K562 (cell line): Measurements from ENCODE around the gene IL5. TPM values are rescaled to one million over a fixed set of nuclear protein-coding genes. Genes with fewer than 3 reads are reported as not detected.
A peak's percentile ranks its signal among the peaks of the same experiment; 100 is the strongest.

Experiments
- ARID1B ChIP-seq: fragments of 450-650 bp; IDR thresholded peaks from 2 replicates; pipeline ENCODE4 v1.6.1; 2016; ENCODE audit warnings: antibody characterized with exemption, mild to moderate bottlenecking, inconsistent platforms
- BRF2 ChIP-seq: IDR thresholded peaks from 3 replicates; pipeline ENCODE4 v1.6.1; 2011; ENCODE audit warnings: borderline replicate concordance, mild to moderate bottlenecking; ENCODE audit not compliant: insufficient read length, insufficient read depth
- CBX1 ChIP-seq: sonication (generic); IDR thresholded peaks from 2 replicates; pipeline ENCODE4 v1.6.1; 2016; ENCODE audit warnings: antibody characterized with exemption, low read depth, mild to moderate bottlenecking
- E4F1 ChIP-seq: fragments of 250-450 bp; sonication (Bioruptor Pico); IDR thresholded peaks from 2 replicates; pipeline ENCODE4 v1.5.0; 2021; ENCODE audit warnings: mild to moderate bottlenecking, borderline replicate concordance
- ETV6 ChIP-seq, 3 experiments: fragments of 150-350 bp in 1 of 3; sonication (generic) in 1 of 3; formaldehyde crosslinking in 1 of 3; IDR thresholded peaks; 2 replicates each; pipeline versions ENCODE4 v1.6.1 to v1.8.0; 2014 to 2022; ENCODE audit warnings: borderline replicate concordance in 2 of 3, low read depth in 2 of 3, antibody characterized with exemption in 1 of 3, low read length in 1 of 3, mild to moderate bottlenecking in 1 of 3, missing genetic modification reagents in 1 of 3
- HIVEP1 ChIP-seq: fragments of 250-450 bp; sonication (Bioruptor Pico); IDR thresholded peaks from 2 replicates; pipeline ENCODE4 v1.4.0; 2020; ENCODE audit warnings: mild to moderate bottlenecking
- HNRNPK ChIP-seq: fragments of 200-400 bp; formaldehyde crosslinking; IDR thresholded peaks from one replicate; pipeline ENCODE4 v1.6.1; 2018; ENCODE audit warnings: mild to moderate bottlenecking, low read depth, low read length; ENCODE audit not compliant: poor library complexity, severe bottlenecking
- IRF2 ChIP-seq: sonication (generic); formaldehyde crosslinking; IDR thresholded peaks from 2 replicates; pipeline ENCODE4 v1.8.1; 2022; ENCODE audit warnings: mild to moderate bottlenecking, missing genetic modification reagents
- JUND ChIP-seq, 2 experiments: IDR thresholded peaks; 2 replicates in 1 of 2; 3 replicates in 1 of 2; pipeline ENCODE4 v1.6.1; 2011; ENCODE audit warnings: borderline replicate concordance in 2 of 2, low read depth in 2 of 2, low read length in 2 of 2, improper control_type of control experiment in 1 of 2, missing biosample characterization in 1 of 2, missing genetic modification characterization in 1 of 2, missing genetic modification reagents in 1 of 2
- MAFF ChIP-seq: IDR thresholded peaks from 2 replicates; pipeline ENCODE4 v1.6.1; 2012; ENCODE audit warnings: low read length, improper control_type of control experiment
- MECOM ChIP-seq: fragments of 250-450 bp; sonication (Bioruptor Pico); IDR thresholded peaks from 2 replicates; pipeline ENCODE4 v1.8.0; 2022; ENCODE audit warnings: inconsistent platforms
- NR2F6 ChIP-seq: fragments of 450-650 bp; formaldehyde crosslinking; IDR thresholded peaks from 2 replicates; pipeline ENCODE4 v1.4.0; 2020; ENCODE audit warnings: mild to moderate bottlenecking
- NR3C1 ChIP-seq: sonication (generic); formaldehyde crosslinking; IDR thresholded peaks from 2 replicates; pipeline ENCODE4 v1.8.1; 2022; ENCODE audit warnings: missing genetic modification reagents
- POLR2B ChIP-seq: fragments of 450-650 bp; IDR thresholded peaks from 2 replicates; pipeline ENCODE4 v1.6.1; 2018; ENCODE audit warnings: low read depth; ENCODE audit not compliant: partially characterized antibody
- RHOXF2B ChIP-seq: fragments of 250-450 bp; sonication (Bioruptor Pico); conservative IDR thresholded peaks from 2 replicates; pipeline ENCODE4 v1.5.1; 2021
- SNRNP70 ChIP-seq: fragments of 200-400 bp; formaldehyde crosslinking; optimal IDR thresholded peaks from 2 replicates; pipeline ENCODE3; 2017; ENCODE audit warnings: low read depth, low read length
- TAF1 ChIP-seq: IDR thresholded peaks from 2 replicates; pipeline ENCODE4 v1.6.1; 2011; ENCODE audit warnings: mild to moderate bottlenecking, low read length, moderate library complexity; ENCODE audit not compliant: insufficient read depth, control insufficient read depth, severe bottlenecking; ENCODE audit errors: extremely low read depth
- ZFP30 ChIP-seq: fragments of 250-450 bp; sonication (Bioruptor Pico); IDR thresholded peaks from 2 replicates; pipeline ENCODE4 v1.8.0; 2022; ENCODE audit warnings: moderate library complexity, mild to moderate bottlenecking, inconsistent platforms, borderline replicate concordance
- ZNF518B ChIP-seq: fragments of 250-450 bp; sonication (Bioruptor Pico); IDR thresholded peaks from 2 replicates; pipeline ENCODE4 v1.5.0; 2021; ENCODE audit warnings: mild to moderate bottlenecking, moderate library complexity
- ZNF830 ChIP-seq: fragments of 250-450 bp; sonication (Bioruptor Pico); IDR thresholded peaks from 2 replicates; pipeline ENCODE4 v1.5.0; 2021; ENCODE audit warnings: mild to moderate bottlenecking
- polyA plus RNA-seq, 8 experiments: library from polyadenylated mRNA; depleted of rRNA in 4 of 8; stranded (reverse) in 5 of 8; unstranded in 3 of 8; fragments of >200 nt; fragmentation: Nextera tagmentation in 2 of 8; fragmentation: Illumina TruSeq in 1 of 8; extraction: Ambion mirVana in 2 of 8; extraction: Trizol in 1 of 8; gene quantifications; 2 replicates each; pipeline versions ENCODE4 v1.2.1 to v1.2.3, GENCODE V29; 2011 to 2014; ENCODE audit warnings: inconsistent platforms in 1 of 8, missing spikeins in 1 of 8
- total RNA-seq, 7 experiments: library from RNA; depleted of rRNA in 6 of 7; stranded (reverse); fragments of >200 nt in 6 of 7; fragmentation: Illumina TruSeq in 2 of 7; extraction: Trizol in 2 of 7; gene quantifications; 2 replicates each; pipeline versions ENCODE4 v1.2.1 to v1.2.3, GENCODE V29; 2011 to 2021; ENCODE audit warnings: low replicate concordance in 1 of 7

The IL5 gene
- total and polyA plus RNA-seq, 9 of the 15 experiments (the other 6 are each of a cell fraction or from before 2014, with no cell fraction given): 0.44 TPM; not detected in 8

GRCh38 chr5:132556763-132557477, 13.6 kb upstream of the IL5 start, which contains the start of gene RAD50 (continued):
- TF ChIP-seq RHOXF2B (CRISPR knock-in tag): no peak
- no peak; the same call in 1 of the 2 replicates for TF ChIP-seq ARID1B
- no peak for TF ChIP-seq IRF2 (CRISPR knock-in tag)
- TF ChIP-seq POLR2B: peak; percentile 79
- no peak for TF ChIP-seq SNRNP70
- TF ChIP-seq ZFP30 (CRISPR knock-in tag): no peak
- TF ChIP-seq NR3C1 (CRISPR knock-in tag): peak; percentile 80; the same call in 1 of the 2 replicates
- no peak; the same call in 1 of the 2 replicates for TF ChIP-seq NR2F6 (CRISPR knock-in tag)
- TF ChIP-seq BRF2: no peak
- TF ChIP-seq E4F1 (CRISPR knock-in tag): no peak
- no peak for TF ChIP-seq HNRNPK
- no peak for TF ChIP-seq ZNF518B (CRISPR knock-in tag)
- no peak; the same call in 1 of the 2 replicates for TF ChIP-seq JUND (IDR thresholded peaks at IDR 0.05; ENCODE audit: borderline replicate concordance, low read depth, low read length)
- TF ChIP-seq JUND (tag; IDR thresholded peaks at IDR 0.05; ENCODE audit: borderline replicate concordance, low read depth, low read length): peak; percentile 71; the same call in 1 of the 3 replicates
- 0 out of 4 replicates have a peak, but pooled peaks of 1 of the 2 experiments have one; percentile 18 for TF ChIP-seq ETV6 (IDR thresholded peaks at IDR 0.05; ENCODE audit: borderline replicate concordance in 1 of 2, low read depth in 2 of 2, low read length in 1 of 2)
- TF ChIP-seq ETV6 (CRISPR knock-in tag; IDR thresholded peaks at IDR 0.05; ENCODE audit: borderline replicate concordance): no peak
- TF ChIP-seq HIVEP1 (CRISPR knock-in tag): no peak
- TF ChIP-seq CBX1: peak; percentile 91
- TF ChIP-seq TAF1: peak; percentile 84
- no peak for TF ChIP-seq ZNF830 (CRISPR knock-in tag)
- no peak for TF ChIP-seq MAFF
- 0 out of 2 replicates have a peak, but pooled peaks have one; percentile 3 for TF ChIP-seq MECOM (CRISPR knock-in tag)
